Left renal pelvis (tissue), 4 donors: ENCODE results near the gene NOB1. TPM values are rescaled to one million over a fixed set of nuclear protein-coding genes. Genes with fewer than 3 reads are reported as not detected.
A peak's percentile ranks its signal among the peaks of the same experiment; 100 is the strongest.
"Not testable (repeated sequence)": the region's sequence is repeated elsewhere in the genome, so short reads cannot be mapped to it uniquely, and the experiment has no call there.

Experiments used
- DNase-seq, 4 donors: peaks; one replicate each; pipeline ENCODE4 v3.0.0-alpha.2; 2013; ENCODE audit warnings: low read depth in 4 of 4, low spot score in 3 of 4
- polyA plus RNA-seq, 4 donors: library from polyadenylated mRNA; unstranded; fragments of 120-200 nt; gene quantifications; one replicate each; pipeline ENCODE4 v1.2.1, GENCODE V29; 2013; ENCODE audit not compliant: insufficient read length in 4 of 4

The NOB1 gene
- polyA plus RNA-seq, 4 donors = 50.4 to 67.9 (median 63.6) TPM

DNA sequence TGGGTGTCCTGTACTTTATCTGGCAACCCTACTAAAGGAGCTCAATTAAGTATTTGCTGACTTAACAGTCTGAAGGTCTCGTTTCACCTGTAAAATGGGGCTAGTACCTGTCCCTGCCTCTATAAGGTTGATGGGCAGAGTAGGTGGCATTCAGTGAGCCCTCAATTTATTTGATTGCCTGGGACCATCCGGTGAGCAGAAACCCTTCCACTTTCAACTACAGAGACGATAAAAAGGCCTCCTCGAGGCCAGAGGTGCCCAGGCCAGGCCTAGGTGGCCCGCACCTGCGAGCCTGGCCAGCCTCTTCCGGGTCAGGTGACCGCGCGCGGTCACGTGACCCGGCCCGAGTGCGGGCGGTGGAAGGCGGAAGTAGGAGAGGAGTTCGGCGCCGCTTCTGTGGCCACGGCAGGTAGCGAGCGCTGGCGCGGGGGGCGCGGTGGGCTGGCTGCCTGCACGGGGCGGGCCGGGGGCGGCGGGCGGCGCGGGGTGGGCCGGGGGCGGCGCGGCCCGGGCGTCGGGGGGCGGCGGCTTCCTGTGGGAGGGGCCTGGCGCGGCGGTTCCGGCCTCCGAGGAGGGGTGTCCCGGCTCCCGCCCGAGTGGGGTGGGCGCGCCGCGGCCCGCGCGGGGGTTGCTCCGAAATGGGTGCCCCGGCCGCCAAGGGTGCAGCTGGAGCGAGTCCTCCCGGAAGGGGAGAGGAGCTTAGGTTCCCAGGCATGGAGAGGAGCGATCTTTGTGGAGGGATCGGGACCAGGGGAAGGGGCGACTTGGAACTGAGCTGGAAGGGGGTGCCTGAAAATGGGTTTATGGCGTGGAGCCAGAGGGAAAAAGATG, 7.5 kb upstream of the NOB1 start, which contains the start of gene WWP2:
Gene WWP2, plus strand, starts transcription at position 350 of the 831 bp plus-strand sequence. CDS start 24,679 bp downstream, outside the sequence.
- peak; percentile 53 to 74 (median 64) for DNase-seq

DNA sequence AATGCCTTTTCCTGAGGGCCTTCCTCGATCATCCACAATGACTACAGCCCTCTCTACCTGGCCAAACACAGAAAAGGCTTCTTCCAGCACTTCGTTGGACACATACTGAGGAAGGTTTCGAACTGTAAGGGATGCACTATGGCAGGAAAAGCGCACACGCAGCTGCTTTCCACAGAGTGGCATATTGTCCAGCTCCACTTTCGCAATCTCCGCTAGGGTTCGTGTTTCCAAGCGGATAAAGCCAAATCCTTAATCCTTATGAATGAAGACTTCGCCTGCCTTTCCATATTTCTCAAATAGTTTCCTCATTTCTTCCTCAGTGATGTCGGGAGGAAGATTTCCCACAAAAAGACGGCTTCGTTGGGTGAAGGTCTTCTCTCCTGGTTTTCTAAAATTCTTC, 2.6 kb upstream of the NOB1 start:
- DNase-seq = not testable (repeated sequence)

DNA sequence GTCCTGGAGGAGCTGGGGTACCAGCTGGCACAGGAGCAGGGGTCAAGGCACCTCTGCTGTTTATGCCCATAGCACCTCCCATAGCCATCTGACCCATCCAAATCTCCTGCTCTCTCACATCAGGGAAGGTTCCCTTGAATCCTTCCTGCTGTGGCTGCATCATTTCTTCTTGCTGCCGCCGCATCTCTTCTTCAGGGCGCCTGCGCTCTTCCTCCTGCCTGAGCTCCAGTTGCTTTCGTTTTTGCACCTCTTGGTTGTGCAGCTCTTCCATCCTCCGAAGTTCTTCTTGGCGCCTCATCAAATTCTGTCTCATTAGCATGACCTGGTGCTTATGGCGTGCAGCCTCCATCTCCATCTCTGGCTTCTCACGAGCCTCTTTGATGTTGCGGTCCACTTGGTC, 2.0 kb upstream of the NOB1 start:
- no peak for DNase-seq

DNA sequence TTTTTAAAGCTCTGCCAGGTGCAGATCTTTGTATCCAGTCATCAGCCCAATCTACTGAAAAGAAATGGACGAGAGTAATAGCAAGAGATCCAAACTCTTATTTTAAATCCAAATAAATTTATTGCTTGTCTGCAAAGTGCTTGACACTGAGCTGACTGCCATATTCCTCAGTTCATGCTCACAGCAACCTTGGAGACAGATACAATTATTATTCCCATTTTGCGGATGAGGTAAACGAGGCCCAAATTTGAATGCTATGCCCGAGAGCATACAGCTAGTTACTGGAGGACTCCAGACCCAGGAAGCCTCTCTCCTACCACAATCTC, 620 bp downstream of the NOB1 start:
- DNase-seq = no peak

DNA sequence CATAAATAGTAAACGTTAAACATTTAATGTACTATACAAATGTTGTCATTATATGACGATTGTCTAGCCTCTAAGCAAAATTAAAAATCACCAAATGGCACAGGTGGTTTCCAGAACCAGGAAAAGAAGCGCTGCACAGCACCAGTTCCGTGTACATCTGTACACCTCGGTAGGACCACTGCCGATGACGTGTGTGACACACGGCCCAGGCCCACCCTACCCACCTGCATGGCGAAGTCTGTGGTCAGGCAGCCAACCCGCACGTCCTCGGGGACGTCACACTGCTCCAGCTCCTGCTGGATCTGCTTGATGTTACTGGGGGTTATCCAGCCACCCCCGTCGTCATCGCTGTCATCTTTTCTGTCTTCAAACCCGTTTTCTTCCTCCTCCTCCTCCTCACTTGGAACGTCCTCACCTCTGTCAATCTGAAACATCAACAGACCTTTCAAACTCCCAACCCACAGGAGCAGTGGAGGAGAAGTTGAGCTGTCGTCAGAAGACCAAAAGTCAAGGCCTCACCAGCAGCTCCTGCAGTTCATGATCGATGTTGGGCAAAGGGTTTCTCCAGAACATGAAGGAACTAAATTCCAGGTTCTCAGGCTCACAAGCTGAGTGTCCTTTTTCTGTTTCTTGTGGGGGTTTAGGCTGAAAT, 5.9 kb downstream of the NOB1 start:
- no peak for DNase-seq

DNA sequence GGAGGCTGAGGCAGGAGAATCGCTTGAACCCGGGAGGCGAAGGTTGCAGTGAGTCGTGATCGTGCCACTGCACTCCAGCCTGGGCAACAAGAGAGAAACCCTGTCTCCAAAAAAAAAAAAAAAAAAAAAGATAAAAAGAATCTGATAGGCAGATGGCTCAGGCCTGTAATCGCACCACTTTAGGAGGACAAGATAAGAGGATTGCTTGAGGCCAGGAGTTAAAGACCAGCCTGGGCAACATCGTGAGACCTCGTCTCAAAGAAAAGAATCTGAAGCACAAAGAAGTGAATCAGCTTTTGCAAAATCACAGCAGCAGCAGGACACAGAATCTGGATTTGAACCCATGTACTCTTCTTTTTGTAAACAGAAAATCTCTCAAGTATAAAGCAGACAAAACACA, 7.6 kb downstream of the NOB1 start:
- DNase-seq = no peak

DNA sequence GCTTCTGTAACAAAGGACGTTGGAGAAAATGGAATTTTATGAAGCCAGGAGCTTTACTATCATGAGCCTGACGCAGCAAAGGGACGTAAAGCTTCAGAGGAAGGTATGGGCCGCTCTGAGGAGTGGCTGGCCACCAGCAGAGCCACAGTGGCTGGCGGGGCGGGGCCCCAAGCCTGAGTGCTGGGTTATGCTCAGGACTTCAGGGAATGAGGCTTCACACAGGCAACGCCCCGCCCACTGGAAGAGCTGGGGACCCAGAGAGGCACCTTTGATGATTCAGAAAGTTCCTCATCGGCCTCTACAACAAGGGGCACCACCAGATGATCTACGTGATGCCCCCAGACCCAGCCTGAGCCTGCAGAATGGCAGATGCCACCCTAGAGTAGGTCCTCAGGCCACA, 8.8 kb downstream of the NOB1 start:
- no peak for DNase-seq

DNA sequence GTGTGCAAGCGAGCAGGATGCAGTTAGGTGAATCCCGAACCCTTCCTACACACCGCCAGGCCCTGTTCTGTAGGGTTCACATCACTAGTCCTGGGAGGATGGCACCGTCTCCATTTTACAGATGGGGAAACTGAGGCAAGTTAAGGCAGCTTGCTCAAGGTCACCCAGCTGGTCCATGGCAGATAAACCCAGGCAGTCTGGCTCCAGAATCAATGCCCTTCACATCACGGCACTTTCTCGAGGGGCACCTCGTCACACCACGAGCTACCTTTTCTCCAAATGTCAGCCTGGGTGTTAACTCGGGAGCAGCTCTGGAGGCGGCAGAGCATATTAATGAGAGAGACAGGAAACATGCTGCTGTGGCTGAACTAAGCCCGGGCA, 9.5 kb downstream of the NOB1 start:
- no peak for DNase-seq

DNA sequence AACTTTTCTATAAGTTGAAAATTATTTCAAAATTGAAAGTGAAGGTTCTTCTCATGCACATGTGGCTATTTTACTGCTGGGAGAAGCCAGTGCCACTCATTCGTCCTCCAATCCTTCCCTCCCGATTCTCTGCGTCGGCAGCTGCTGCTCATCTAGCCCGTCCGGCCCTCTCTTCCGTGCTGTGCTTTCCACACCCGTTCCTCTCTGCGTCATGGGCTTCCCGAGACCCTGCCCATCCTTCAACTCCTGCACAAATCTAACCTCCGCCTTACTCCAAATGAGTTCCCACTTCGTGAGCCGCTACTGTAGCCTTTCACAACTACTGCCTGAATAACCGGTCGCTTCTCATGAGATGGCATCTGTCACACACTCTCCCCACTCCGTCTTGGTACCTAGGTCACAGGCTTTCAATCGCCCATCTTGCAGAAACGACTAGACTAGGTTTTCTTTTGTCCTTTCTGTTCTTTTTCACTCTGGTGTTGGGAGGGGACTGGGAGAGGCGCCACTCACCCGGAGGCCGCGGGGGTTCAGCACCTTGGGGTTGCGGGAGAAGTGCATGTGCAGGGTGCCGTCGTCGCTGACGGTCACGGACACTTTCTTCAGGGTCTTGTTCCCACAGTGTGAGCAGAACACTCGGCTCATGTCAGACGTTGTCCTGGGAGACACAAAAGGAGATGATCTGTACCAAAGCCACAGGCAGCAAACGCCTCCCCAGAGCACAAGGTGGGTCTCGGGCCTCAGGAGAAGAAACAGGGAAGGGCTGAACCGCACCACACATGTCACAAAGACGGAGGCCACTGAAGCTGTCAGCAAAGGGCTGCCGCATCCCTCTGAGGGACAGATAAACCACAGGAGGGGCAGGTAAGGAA, 10.1 kb downstream of the NOB1 start:
- DNase-seq = no peak

DNA sequence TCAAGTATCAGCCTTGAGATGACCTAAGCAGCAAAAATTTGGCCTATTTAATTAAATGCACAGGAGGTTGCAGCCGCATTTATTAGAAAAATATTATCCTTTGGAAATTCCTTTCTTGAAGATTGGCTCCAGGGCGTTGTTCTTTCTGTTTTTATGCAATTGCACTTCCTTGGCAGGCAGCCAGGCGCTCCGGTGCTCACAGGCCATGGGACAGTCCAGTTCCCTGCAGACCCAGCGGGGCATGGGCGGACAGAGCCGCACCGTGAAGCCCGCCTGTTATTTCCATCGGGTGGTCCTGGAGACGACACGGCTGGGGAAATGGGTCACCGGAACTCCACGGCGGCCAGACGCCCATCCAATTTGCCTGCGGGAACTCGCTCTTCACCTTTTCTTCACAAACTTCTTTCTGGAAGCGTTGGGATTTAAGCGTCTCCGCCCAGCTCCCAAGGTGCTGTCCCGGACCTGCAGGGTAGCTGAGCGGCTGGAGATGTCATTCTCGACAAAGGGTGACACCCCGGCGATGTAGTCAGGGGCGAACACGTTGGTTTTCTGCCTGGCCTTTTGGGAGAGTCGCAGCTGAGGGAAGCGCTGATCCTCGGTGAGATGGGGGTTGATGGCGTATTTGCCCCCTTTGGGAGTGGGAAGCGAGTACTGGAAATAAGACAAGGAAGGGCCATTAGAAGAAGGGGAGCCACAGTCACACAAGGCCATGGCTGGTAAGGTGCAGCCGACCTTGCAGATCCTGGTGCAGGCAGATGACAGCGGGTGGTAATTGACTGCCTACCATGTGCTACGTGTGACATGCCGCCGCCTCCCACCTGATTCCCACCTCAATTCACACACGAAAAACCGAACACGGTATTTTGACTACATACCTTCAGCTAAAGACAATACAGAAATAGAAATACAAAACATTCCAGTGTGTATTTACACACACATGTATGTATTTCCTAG, 12.5 kb downstream of the NOB1 start:
- peak in 3 of 4 donors; percentile 35 to 54 (median 38) for DNase-seq

DNA sequence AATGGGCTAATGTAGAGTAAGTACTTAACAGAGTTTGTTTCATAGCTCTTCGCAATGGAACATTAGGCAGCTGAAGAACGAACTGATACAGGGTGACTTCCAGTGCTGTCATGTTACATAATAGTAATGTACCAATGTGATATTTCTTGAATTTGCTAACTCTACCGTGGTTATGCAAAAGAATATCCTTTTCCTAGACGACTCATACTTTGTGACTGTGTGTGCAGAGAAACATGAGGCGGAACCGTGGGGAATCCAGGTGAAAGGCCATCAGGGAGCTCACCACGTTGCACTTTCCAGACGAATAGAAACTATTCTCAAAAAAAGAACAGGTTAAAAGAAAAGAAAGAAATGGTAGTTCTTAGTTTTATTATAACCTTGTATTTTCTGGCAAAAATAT, 13.2 kb downstream of the NOB1 start:
- DNase-seq = no peak

DNA sequence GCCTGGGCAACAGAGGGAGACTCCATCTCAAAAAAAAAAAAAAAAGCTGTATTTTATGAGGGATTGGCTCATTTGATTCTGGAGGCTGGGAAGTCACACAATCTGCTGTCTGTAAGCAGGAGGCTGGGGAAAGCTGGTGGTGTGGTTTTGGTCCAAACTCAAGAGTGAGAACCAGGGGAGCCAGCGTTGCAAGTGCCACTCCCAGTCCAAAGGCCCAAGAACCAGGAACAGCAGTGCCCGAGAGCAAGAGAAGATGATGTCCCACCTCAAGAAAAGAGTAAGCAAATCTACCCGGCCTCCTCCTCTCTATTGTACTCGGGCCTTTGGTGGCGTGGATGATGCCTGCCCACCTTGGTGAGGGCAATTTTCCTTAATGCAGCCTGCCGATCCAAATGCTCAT, 22.6 kb downstream of the NOB1 start:
- DNase-seq = no peak

DNA sequence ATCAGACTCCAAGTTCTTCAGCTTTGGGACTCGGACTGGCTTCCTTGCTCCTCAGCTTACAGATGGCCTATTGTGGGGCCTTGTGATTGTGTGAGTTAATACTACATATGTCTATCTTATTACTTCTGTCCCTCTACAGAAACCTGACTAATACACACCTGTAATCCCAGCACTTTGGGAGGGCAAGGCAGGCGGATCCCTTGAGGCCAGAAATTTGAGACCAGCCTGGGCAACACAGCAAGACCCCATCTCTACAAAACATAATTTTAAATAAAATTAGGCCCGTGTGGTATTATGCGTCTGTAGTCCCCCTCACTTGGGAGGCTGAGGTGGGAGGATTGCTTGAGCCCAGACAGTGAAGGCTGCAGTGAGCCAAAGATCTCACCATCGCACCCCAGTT, 23.4 kb downstream of the NOB1 start:
- DNase-seq = not testable (repeated sequence)

DNA sequence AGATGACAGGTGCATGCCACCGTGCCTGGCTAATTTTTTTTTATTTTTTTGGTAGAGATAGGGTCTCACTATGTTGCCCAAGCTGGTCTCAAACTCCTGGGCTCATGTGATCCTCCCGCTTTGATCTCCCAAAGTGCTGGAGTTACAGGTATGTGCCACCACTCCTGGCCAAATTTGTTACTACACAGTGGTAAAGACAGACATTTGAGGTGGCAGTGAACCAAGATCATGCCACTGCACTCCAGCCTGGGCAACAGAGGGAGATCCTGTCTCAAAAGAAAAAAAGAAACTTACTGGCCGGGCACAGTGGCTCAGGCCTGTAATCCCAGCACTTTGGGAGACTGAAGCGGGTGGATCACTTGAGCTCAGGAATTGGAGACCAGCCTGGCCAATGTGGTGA, 25.7 kb downstream of the NOB1 start:
- DNase-seq = not testable (repeated sequence)

DNA sequence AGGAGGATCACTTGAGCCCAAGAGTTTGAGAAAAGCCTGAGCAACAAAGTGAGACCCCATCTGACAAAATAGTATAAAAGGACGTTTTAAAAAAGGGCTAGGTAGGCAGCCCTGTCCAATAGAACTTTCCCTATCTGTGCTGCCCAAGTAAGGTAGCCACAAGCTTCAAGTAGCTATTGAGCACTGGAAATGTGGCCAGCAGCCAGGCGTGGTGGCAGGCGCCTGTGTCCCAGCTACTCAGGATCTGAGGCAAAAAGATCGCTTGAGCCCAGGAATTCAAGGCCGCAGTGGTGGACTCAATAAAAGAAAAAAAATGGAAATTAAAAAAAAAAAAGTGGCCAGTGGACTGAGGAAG, 26.8 kb downstream of the NOB1 start:
- DNase-seq = no peak

DNA sequence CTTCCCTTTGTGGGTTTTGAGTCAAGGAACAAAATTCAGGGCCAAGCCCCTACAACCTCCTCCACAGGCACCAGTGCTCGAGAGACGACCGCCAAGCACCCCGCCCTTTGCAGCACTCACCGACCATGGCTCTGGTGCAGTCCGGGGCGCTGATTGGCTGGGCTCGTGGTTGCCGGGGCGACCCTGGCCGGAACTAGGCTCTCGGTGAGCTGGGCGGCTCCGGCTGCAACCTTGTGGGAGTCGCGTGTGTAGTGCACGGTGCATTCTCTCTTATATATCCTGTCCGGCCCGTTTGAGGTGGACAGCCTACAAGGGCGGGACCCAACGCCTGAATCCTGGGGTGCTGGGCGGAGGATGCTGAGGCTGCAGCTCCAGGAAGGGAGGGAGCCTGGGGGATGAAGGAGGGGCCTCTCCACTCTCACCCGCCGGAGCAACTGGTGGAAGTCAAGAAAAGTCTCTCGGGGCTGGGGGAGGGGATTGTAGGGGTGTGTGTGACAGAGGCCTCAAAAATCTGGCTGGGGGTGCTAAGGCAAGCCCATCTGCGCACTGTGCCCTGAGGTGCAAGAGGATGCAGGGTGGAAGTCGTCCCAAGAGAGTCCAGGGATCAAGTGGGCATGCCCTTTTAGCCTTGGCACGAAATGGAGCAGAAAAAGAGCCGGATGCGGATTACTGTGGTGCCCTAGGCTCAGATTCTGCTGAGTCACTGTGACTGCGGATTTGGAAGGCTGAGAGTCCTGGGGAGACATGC, 28.2 kb downstream of the NOB1 start, which contains the start of gene NQO1:
Gene NQO1, minus strand, starts transcription at position 248 of the 748 bp plus-strand sequence. Its CDS starts 121 bp downstream, at position 127.
- peak; percentile 62 to 73 (median 68) for DNase-seq

DNA sequence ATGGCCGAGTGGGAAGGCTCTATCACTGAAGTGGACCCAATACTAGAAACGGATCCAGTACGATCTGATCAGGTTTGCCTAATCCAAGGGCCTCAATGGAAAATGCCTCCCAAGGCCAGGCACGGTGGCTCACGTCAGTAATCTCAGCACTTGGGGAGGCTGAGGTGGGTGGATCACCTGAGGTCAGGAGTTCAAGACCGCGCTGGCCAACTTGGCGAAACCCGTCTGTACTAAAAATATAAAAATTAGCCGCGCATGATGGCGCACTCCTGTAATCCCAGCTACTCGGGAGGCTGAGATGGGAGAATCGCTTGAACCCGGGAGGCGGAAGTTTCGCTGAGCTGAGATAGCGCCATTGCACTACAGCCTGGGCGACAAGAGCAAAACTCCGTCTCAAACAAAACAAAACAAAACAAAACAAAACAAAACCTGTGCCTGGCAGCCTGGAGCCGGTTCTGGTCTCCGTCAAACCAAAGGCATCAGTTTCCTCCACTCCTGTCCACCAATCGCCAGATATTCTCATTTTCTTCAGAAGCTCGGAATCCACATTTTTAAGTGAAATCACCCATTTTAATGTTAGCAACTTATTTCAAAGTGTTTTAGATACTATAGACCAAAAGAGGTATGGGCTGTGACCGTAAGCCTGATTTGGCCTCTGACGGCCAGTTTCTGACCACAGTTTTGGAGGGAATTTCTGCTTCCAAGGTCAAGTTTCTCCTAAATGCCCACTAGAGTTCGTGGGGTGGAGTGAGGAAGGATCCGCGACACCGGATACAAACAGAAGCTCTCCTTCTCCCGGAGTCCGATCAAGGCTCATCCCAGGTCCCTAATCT, 29.0 kb downstream of the NOB1 start:
- no peak for DNase-seq

DNA sequence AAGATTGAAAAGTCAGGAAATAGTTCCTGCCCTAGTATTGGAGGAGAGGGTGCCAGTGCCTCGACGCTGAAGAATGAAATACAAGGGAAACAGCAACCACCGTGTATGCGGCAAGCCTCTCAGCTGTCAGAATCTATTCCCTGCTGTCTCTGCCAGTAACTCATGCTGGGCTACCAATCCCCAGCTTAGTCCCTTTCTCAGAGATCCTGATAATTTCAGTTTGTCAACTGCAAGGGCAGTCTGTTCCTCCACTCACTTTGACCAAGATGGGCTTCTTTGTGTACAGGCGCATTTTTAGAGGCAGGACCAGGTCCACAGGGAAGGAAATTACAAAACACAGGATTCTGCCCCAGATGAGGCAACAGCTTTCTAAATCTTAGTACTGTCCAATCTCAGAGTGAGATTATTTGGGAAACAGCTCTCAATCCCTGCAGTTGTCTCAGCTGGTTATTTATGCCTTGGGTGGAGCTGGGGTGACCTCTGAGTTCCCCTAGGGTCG, 29.7 kb downstream of the NOB1 start:
- DNase-seq = no peak
